Endothelial cell of umbilical vein (primary cell): ENCODE data around the gene NHSL2. TPM values are rescaled to one million over a fixed set of nuclear protein-coding genes. Genes with fewer than 3 reads are reported as not detected.

Experiments
- BruUV-seq: library from RNA; stranded (reverse); fragments of 400-500 nt; replicated peaks from 2 replicates; lab custom pipeline; 2021; lab: Mats Ljungman, UMichigan
- CTCF ChIA-PET: fragments of 300-600, 350-600 bp; sonication (Branson Sonifier 250); formaldehyde crosslinking; loops from one replicate; lab custom pipeline; 2021; ENCODE audit warnings: antibody characterized with exemption, inconsistent platforms; lab: Charles Lee
- POLR2A ChIA-PET: fragments of 300-600, 350-600 bp; sonication (Branson Sonifier 250); formaldehyde crosslinking; loops from one replicate; lab custom pipeline; 2021; ENCODE audit warnings: antibody characterized with exemption, inconsistent platforms; lab: Charles Lee
- DNase-seq: peaks from one replicate; pipeline ENCODE4 v3.0.0-alpha.2; 2011; ENCODE audit warnings: low read depth, low spot score
- FAIRE-seq: peaks from 2 replicates; lab custom pipeline; 2011; peaks lifted over from hg19 to GRCh38; lab: Jason Lieb, UNC
- H2AFZ ChIP-seq: 2 replicates; pipeline ENCODE4 v1.6.0; 2012; ENCODE audit warnings: low read depth, low read length, control low read depth, inconsistent platforms
- H3K27ac ChIP-seq: 2 replicates; pipeline ENCODE4 v1.5.1; 2011; ENCODE audit warnings: low read depth, mild to moderate bottlenecking, control low read depth, low read length, moderate library complexity; ENCODE audit not compliant: insufficient read depth
- H3K27me3 ChIP-seq, 2 experiments: 2 replicates each; pipeline versions ENCODE4 v1.6.0 to v1.6.1; 2011; ENCODE audit warnings: low read length in 2 of 2, mixed read lengths in 1 of 2; ENCODE audit not compliant: control insufficient read depth in 2 of 2, insufficient read depth in 2 of 2
- H3K36me3 ChIP-seq, 2 experiments: 2 replicates in 1 of 2; 3 replicates in 1 of 2; pipeline ENCODE4 v1.5.1; 2011; ENCODE audit warnings: low read length in 2 of 2, mild to moderate bottlenecking in 1 of 2, moderate library complexity in 1 of 2; ENCODE audit not compliant: control insufficient read depth in 2 of 2, insufficient read depth in 2 of 2; ENCODE audit errors: extremely low read depth in 1 of 2
- H3K4me1 ChIP-seq: 3 replicates; pipeline ENCODE4 v1.5.1; 2011; ENCODE audit warnings: mild to moderate bottlenecking, low read length; ENCODE audit not compliant: control insufficient read depth, insufficient read depth; ENCODE audit errors: extremely low read depth
- H3K4me2 ChIP-seq: 2 replicates; pipeline ENCODE4 v1.6.1; 2011; ENCODE audit warnings: low read length, control low read depth, mixed read lengths; ENCODE audit not compliant: insufficient read depth
- H3K4me3 ChIP-seq, 3 experiments: fragments of 200-600 bp in 1 of 3; sonication (generic), shearing (Covaris generic) in 1 of 3; replicated peaks in 1 of 3; 2 replicates each; pipeline ENCODE4 v1.5.1; 2011 to 2016; ENCODE audit warnings: control low read depth in 3 of 3, low read length in 3 of 3, mild to moderate bottlenecking in 2 of 3, inconsistent platforms in 1 of 3, low read depth in 1 of 3, moderate library complexity in 1 of 3; ENCODE audit not compliant: insufficient read depth in 1 of 3
- H3K79me2 ChIP-seq: 2 replicates; pipeline ENCODE4 v1.6.0; 2012; ENCODE audit warnings: low read length, inconsistent platforms; ENCODE audit not compliant: control insufficient read depth, insufficient read depth
- H3K9ac ChIP-seq: replicated peaks from 2 replicates; pipeline ENCODE3; 2011; ENCODE audit warnings: low read length, control low read depth; ENCODE audit not compliant: insufficient read depth; ENCODE audit errors: extremely low read depth
- H3K9me1 ChIP-seq: replicated peaks from 3 replicates; pipeline ENCODE4 v1.6.0; 2011; ENCODE audit warnings: mild to moderate bottlenecking, low read length; ENCODE audit not compliant: control insufficient read depth, insufficient read depth; ENCODE audit errors: extremely low read depth
- H3K9me3 ChIP-seq: replicated peaks from 2 replicates; pipeline ENCODE4 v1.5.1; 2012; ENCODE audit warnings: low read length, inconsistent platforms; ENCODE audit not compliant: control insufficient read depth, insufficient read depth
- H4K20me1 ChIP-seq: replicated peaks from 2 replicates; pipeline ENCODE3; 2011; ENCODE audit warnings: mild to moderate bottlenecking, low read length; ENCODE audit not compliant: control insufficient read depth, insufficient read depth; ENCODE audit errors: extremely low read depth
- EZH2 ChIP-seq: IDR thresholded peaks from 2 replicates; pipeline ENCODE4 v1.6.1; 2012; ENCODE audit warnings: borderline replicate concordance, low read depth, mild to moderate bottlenecking, moderate library complexity, low read length, inconsistent platforms; ENCODE audit not compliant: severe bottlenecking
- FOS ChIP-seq: IDR thresholded peaks from 2 replicates; pipeline ENCODE4 v1.6.1; 2011; ENCODE audit warnings: mild to moderate bottlenecking, low read length, moderate library complexity, borderline replicate concordance; ENCODE audit not compliant: insufficient read depth
- GATA2 ChIP-seq: IDR thresholded peaks from 2 replicates; pipeline ENCODE4 v1.7.0; 2011; ENCODE audit warnings: low read depth, mild to moderate bottlenecking, moderate library complexity, mixed read lengths, low read length; ENCODE audit not compliant: insufficient read length, insufficient read depth
- JUN ChIP-seq: IDR thresholded peaks from 2 replicates; pipeline ENCODE4 v1.6.1; 2011; ENCODE audit warnings: borderline replicate concordance, low read depth; ENCODE audit not compliant: insufficient read length, insufficient read depth
- MYC ChIP-seq: IDR thresholded peaks from one replicate; pipeline ENCODE4 v1.6.1; 2011; ENCODE audit warnings: mild to moderate bottlenecking, low read depth, low read length
- POLR2A ChIP-seq: IDR thresholded peaks from 2 replicates; pipeline ENCODE4 v1.6.1; 2012; ENCODE audit warnings: low read depth, mild to moderate bottlenecking, control low read depth, low read length
- POLR2AphosphoS5 ChIP-seq: IDR thresholded peaks from 2 replicates; pipeline ENCODE4 v1.6.1; 2012; ENCODE audit warnings: low read depth, mild to moderate bottlenecking, control low read depth, low read length, moderate library complexity; ENCODE audit not compliant: insufficient read depth
- dilution Hi-C: fragments of 300-500 bp; cut with MboI; formaldehyde crosslinking; loops from one replicate; pipeline ENCODE4 v1.15.0; 2019; ENCODE audit warnings: low sequenced_read_pairs; ENCODE audit not compliant: extremely low pct_ligation_motif_present
- intact Hi-C: fragments of 100-400 bp; cut with micrococcal nuclease; formaldehyde crosslinking; loops from one replicate; pipeline ENCODE4 v1.10.0; 2022
- polyA plus RNA-seq, 4 experiments: library from polyadenylated mRNA; depleted of rRNA in 3 of 4; stranded (reverse) in 3 of 4; unstranded in 1 of 4; fragments of >200 nt; gene quantifications; 2 replicates each; pipeline versions ENCODE4 v1.2.1 to v1.2.3, GENCODE V29; 2011 to 2012; ENCODE audit warnings: missing spikeins in 1 of 4
- total RNA-seq: library from RNA; stranded (reverse); gene quantifications from 2 replicates; pipeline ENCODE4 v1.2.3, GENCODE V29; 2021
- TF ChIP-seq, protein P1 (sequence below), 2 donors: IDR thresholded peaks; 1 replicate in 1 of 2; 2 replicates in 1 of 2; pipeline ENCODE4 v1.5.1; 2011; ENCODE audit warnings: low read length in 2 of 2, mild to moderate bottlenecking in 2 of 2, moderate library complexity in 2 of 2, control low read depth in 1 of 2, inconsistent platforms in 1 of 2, low read depth in 1 of 2; ENCODE audit not compliant: insufficient read depth in 1 of 2; ENCODE audit errors: extremely low read depth in 1 of 2
- TF ChIP-seq, protein P2 (sequence below): IDR thresholded peaks from 2 replicates; pipeline ENCODE4 v1.6.1; 2011; ENCODE audit not compliant: insufficient read depth, insufficient read length

NHSL2 gene
- total and polyA plus RNA-seq, 2 donors (not counting 3 experiments of a cell fraction or from before 2014, with no cell fraction given) = 23.5 to 49.9 TPM

DNA sequence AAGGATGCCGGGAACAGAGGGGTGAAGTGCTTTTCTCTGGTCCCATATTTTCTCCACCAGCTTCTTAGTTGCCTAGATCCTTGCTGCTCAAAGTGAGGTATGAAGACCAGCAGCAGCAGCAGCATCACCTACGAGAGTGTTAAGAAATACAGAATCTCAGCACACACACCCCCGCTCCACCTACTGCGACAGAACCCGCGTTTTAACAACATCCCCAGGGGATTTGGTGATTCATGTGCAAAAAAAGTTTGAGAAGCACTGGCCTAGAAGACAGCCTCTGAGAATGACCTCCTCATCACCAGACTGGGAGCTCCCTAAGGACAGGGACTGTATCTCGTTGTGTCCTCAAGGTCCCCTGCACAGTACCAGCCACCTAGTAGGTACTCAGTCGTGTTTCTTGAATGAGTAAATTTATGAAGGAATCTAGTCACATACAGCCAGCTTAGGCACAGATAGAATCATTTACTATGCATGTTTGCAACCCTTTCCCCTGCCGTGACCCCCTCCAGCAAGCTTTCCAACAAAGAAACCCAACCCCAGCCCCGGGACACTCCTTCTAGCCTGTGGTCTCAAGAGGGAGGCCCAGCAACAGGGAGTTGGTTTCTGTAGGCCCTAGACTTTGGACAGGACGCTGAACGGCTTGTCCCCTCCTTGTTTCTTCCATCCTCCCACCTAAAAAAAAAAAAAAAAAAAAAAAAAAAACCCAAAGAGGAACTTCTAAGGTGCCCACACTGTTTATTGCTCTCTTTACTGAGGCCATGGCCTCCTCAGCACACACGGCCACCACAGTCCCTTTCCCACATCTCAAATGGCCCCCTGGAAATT, 199.6 kb downstream of the NHSL2 start:
- H3K4me2 ChIP-seq = no peak overlapping the region
- no peaks in the 10 kb centered on the region for H4K20me1 ChIP-seq
- intact Hi-C loops (no loop called here), dilution Hi-C loops (no loop called here)
- no peaks in the 10 kb centered on the region for H3K27me3 ChIP-seq
- ChIA-PET CTCF (no interaction called here), POLR2A (no interaction called here)
- H3K36me3 ChIP-seq = no peaks in the 10 kb centered on the region
- FAIRE-seq (no peak), DNase-seq (no peak)
- no peak overlapping the region for H3K27ac ChIP-seq
- H3K4me3 ChIP-seq = no peak overlapping the region
- H3K9ac ChIP-seq = no peak overlapping the region
- no peaks in the 10 kb centered on the region for H3K9me3 ChIP-seq
- BruUV-seq = no TSS peak
- no peak overlapping the region for H2AFZ ChIP-seq
- no peaks in the 10 kb centered on the region for H3K4me1 ChIP-seq
- H3K9me1 ChIP-seq = no peaks in the 10 kb centered on the region
- peaks cover 24% of the 10 kb centered on the region for H3K79me2 ChIP-seq
- TF ChIP-seq GATA2 = no peak
- no peak for TF ChIP-seq FOS
- TF ChIP-seq JUN = no peak
- TF ChIP-seq POLR2AphosphoS5 = no peak
- no peak for TF ChIP-seq MYC
- TF ChIP-seq, protein P1, sequence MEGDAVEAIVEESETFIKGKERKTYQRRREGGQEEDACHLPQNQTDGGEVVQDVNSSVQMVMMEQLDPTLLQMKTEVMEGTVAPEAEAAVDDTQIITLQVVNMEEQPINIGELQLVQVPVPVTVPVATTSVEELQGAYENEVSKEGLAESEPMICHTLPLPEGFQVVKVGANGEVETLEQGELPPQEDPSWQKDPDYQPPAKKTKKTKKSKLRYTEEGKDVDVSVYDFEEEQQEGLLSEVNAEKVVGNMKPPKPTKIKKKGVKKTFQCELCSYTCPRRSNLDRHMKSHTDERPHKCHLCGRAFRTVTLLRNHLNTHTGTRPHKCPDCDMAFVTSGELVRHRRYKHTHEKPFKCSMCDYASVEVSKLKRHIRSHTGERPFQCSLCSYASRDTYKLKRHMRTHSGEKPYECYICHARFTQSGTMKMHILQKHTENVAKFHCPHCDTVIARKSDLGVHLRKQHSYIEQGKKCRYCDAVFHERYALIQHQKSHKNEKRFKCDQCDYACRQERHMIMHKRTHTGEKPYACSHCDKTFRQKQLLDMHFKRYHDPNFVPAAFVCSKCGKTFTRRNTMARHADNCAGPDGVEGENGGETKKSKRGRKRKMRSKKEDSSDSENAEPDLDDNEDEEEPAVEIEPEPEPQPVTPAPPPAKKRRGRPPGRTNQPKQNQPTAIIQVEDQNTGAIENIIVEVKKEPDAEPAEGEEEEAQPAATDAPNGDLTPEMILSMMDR (IDR thresholded peaks at IDR 0.05; ENCODE audit: extremely low read depth in 1 of 2, insufficient read depth in 1 of 2, low read depth in 1 of 2, low read length in 2 of 2) = no peak
- TF ChIP-seq POLR2A = no peak
- TF ChIP-seq, protein P2, sequence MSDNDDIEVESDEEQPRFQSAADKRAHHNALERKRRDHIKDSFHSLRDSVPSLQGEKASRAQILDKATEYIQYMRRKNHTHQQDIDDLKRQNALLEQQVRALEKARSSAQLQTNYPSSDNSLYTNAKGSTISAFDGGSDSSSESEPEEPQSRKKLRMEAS = no peak
- no peak for TF ChIP-seq EZH2
